HG03521 (cell line): ENCODE data around the gene PNPLA8.
A peak's percentile ranks its signal among the peaks of the same experiment; 100 is the strongest.
"Not testable (repeated sequence)": the region's sequence is repeated elsewhere in the genome, so short reads cannot be mapped to it uniquely, and the experiment has no call there.

Experiments used
- ATAC-seq: cut with Tn5 transposase; IDR thresholded peaks from one replicate; pipeline ENCODE4 v1.9.1; 2021; ENCODE audit warnings: mild to moderate bottlenecking, moderate library complexity; ENCODE audit not compliant: unreplicated experiment

PNPLA8 gene

DNA sequence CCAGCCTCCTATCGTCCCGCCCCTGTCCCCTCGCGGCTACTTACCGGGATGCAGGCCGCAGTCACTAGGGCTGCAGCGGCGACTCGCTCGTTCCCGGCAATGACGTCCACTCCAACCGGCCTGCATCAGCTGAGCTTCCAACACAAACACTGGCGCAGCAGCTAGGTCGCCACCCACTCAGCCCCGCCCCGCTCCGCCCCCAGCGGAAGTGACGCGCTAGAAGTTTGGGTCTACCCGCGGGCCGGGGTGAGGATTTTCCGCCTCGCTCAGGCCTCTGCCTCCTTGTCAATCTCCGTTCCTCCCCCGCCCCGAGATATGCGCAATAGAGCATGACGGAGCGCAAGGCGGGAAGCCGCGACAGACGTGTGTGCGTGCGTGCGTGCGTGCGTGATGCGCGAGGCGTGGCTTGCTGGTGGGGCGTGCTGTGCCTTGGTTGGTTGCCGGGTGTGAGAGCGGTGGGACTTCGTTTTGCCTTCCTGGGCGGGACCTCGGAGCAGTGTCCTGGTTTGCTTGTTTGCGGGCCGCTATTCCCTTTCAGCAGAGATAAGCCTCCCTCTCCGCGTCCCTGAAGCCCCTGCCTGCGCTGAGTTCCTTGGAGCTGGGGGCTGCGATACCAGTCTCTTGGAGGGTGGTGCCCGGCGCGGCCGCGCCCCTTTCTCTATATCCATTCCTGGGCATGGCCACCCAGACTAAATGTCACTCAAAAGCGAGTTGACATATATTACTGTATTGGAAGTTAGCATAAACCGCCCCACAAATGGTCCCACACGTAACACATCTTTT is at the start of gene PNPLA8:
TSS of gene PNPLA8 (minus strand) at position 151 of the 783 bp plus-strand sequence. CDS start 10,644 bp downstream, outside the sequence.
- peak; percentile 90 for ATAC-seq

GRCh38 chr7:108575156-108575555 is 49.2 kb upstream of the PNPLA8 start:
- ATAC-seq, result no peak

DNA sequence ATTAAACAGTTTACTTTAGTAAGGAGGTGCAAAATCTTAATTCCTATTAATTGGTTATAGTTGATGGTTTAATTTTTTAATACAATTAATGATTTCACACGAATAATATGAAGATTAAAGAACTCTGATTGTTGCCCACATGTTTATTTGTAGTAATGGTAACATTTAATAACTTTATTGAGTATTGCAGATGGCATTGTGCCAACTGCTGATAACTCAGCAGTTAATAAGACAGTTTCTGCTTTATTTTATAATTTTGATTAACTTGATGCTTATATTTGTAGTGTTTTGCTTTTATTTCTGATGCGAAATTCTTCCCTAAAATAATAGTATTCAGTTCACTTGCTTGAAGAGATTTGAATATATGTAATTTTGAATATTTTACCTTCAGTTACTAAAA is 46.5 kb upstream of the PNPLA8 start:
- no peak for ATAC-seq

- ATAC-seq, result peak; percentile 14
Measured at GRCh38 chr7:108570146-108570755, 44.3 kb upstream of the PNPLA8 start.

DNA sequence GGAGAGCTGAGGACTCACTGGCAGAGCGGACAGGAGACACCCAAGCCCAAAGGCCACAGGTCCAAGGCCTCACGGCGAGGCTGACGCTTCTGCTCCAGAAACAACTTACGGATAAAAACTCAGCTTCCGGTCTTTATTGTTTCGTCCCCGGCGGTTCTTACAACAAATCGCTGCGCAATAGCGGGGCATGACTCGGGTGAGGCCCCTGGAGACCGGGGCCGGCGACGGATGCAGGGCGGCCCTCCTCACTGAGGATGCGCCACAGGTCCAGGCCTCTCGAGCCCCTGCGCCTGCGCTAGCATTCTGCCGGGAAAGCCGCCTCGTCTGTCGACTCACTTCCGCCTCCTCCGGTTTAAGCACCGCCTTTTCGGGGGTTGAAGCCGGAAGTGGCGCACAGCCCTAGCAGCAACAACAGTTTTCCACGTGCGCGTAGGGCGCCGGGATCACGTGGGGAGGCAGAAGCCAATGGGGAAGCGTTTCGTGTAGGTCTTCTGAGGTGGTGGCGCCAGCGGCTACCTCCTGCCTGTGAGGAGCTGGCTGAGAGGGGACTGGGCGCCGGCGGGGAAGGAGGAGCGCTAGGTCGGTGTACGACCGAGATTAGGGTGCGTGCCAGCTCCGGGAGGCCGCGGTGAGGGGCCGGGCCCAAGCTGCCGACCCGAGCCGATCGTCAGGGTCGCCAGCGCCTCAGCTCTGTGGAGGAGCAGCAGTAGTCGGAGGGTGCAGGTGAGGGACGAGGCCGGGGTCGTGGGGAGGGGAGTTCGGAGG is 43.6 kb upstream of the PNPLA8 start, which contains the start of the genes DNAJB9 and THAP5:
TSS of gene DNAJB9 (plus strand) at position 494 of the 765 bp plus-strand sequence. CDS start 1,853 bp downstream, outside the sequence.
TSS of gene THAP5 (minus strand) at position 326 of the 765 bp plus-strand sequence. CDS start at position 189, 137 bp downstream.
- peak; percentile 95 for ATAC-seq

DNA sequence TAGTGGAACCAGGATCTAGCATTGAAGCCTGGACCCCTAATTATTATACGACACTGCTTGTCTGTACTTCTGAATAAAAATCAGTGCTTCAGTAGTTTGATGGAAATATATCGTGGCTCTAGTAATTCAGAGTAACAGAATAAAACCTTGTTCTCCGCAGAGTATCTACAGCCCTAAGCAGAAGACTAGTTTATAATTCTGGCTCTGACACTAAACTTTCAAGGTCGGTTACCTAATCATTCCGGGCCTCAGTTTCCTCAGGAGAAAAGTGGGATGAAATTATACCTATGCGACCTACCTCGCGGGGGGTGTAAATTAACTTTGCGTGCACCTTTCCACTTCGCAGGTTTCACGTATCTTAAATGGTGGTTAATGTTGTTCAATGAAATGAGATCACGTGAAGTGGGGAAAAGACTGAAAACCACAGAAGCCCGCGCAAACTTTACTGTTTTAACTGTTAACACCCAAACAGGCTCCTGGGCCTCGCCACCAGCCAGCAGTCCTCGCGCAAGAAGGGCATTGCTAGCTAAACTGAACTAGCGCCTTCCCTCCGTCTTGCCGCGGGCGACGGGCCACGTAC is 43.0 kb upstream of the PNPLA8 start:
- no peak for ATAC-seq

DNA sequence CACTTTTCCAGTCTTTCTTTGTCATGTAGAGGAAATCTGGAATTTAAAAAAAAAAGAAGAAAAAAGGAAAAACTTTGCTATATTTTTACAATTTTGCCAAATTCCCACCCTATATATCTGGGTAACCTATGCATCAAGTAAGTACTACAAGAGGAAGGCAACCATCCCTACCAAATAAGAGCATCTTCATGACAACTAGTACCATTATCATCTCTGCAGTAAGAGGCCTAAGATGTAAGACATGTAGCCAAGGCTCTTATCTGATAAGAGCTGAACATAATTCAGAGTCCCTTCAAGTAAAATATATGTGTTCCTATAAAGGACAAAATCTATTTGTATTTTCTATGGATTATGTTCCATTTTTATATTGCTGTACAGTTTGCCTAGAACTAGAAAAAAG is 40.1 kb upstream of the PNPLA8 start:
- no peak for ATAC-seq

DNA sequence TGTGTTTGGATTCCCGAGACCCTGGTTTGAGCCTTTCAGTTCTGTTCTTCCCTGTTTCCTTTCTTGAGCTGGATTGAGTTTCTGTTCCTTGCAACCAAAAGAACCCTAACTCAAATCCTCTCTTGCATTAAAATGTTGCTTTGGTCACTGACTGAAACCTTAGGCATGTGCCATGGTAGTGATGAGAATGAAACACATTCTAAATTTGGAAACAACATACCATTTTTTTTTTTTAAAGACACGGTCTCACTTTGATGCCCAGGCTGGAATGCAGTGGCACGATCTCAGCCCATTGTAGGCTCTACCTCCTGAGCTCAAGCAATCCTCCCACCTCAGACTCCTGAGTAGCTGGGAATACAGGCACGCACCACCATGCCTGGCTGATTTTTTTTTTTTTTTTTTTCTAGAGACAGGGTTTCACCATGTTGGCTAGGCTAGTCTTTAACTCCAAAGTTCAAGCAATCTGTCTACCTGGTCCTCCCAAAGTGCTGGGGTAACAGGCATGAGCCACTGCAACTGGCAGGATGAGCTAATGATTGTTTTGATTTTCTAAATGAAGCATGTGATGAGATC is 35.2 kb upstream of the PNPLA8 start:
- no peak for ATAC-seq

DNA sequence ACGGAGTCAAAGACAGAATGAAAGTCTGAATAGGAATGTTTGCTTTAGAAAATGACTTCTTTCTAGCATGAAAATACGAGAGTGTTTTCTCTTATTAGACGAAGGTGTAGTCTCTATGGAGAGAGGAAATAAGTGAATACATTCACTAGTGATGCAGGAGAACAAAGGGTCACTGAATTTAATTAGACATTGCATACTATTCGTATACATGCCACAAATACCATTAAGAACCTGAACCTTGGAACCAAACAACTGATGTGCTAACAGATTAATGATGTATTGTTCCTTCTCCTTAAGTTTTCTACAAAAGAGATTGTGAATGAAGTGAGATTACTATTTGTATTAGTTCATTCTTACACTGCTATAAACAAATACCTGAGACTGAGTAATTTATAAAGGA is 33.3 kb upstream of the PNPLA8 start:
- no peak for ATAC-seq

DNA sequence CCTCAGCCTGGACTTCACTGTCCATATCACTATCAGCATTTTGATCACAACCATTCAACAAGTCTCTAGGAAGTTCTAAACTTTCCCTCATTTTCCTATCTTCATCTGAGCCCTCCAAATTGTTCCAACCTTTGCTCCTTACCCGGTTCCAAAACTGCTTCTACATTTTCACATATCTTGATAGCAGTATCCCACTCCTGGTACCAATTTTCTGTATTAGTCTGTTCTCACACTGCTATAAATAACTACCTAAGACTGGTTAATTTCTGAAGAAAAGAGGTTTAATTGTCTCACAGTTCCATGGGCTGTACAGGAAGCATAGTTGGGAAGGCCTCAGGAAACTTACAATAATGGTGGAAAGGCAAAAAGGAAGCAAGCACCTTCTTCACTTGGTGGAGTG is 31.7 kb upstream of the PNPLA8 start:
- no peak for ATAC-seq

- ATAC-seq, result no peak
Measured at GRCh38 chr7:108557191-108557590, 31.3 kb upstream of the PNPLA8 start.

DNA sequence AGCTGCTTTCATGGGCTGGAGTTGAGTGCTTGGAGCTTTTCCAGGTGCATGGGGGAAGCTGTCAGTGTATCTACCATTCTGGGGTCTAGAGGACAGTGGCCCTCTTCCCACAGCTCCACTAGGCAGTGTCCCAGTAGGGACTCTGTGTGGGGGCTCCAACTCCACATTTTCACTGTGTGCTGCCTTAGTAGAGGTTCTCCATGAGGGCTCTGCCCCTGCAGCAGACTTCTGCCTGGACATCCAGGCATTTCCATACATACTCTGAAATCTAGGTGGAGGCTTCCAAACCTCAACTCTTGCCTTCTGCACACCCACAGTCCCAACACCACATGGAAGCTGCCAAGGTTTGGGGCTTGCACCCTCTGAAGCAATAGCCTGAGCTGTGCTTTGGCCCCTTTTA is 30.7 kb upstream of the PNPLA8 start:
- ATAC-seq, result not testable (repeated sequence)

- not testable (repeated sequence) for ATAC-seq
Measured at GRCh38 chr7:108548141-108548896, 22.4 kb upstream of the PNPLA8 start.

DNA sequence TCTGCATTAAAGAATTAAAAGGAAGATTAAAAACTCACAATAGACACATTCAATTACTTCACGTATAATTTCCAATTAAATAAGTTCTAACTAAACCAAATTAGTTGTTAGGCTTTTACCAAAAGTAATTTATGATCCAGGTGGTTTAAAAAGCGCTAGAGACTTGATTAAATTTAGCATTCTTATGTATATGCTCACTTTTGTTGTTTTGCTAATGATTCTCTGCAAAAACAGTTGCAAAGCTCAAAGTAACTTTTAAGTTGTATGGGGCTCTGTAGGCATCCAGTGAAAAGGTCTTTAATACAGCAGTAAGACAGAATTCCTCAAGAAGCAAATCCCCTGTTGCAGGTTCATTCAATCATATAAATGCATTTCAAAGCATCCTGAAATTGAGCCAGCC is 15.5 kb upstream of the PNPLA8 start:
- ATAC-seq, result no peak

DNA sequence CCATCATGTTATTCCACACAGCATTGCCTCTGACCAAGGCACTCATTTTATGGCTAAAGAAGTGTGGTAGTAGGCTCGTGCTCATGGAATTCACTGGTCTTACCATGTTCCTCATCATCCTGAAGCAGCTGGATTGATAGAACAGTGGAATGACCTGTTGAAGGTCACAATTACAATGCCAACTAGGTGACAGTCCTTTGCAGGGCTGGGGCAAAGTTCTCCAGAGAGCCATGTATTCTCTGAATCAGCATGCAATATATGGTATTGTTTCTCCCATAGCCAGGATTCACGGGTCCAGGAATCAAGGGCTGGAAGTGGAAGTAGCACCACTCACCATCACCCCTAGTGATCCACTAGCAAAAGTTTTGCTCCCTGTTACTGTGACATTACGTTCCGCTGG is 12.8 kb upstream of the PNPLA8 start:
- not testable (repeated sequence) for ATAC-seq

DNA sequence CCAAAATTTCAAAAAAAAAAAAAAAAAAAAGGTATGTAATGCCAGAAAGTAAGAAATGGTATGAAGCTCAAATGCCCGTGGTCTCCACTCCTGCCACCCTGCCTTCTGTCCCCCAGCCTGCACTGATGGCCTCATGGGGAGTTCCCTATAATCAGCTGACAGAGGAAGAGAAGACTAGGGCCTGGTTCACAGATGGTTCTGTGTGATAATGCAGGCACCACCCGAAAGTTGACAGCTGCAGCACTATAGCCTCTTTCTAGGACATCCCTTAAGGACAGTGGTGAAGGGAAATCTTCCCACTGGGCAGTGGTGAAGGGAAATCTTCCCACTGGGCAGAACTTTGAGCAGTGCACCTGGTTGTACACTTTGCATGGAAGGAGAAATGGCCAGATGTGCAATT is 12.3 kb upstream of the PNPLA8 start:
- ATAC-seq, result not testable (repeated sequence)

GRCh38 chr7:108537229-108537628 is 11.3 kb upstream of the PNPLA8 start:
- no peak for ATAC-seq

DNA sequence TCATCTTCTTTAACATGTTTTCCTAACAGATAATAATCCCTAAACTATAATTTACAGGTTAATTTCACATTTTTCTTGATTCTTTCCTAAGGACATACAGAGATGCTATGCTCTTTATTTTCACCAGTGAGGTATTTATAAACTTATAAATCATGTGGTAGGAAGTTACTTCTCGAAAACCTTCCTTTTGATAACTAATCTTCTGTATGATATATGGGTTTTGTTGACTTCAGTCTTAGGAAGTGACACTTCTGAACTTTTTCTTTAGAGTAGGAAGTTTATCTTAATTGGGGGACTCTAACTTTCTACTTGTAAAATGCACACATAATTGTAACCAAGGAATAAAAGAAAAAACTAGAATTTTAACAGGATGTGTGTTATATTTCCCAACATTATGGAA is 9.8 kb upstream of the PNPLA8 start:
- no peak for ATAC-seq

- no peak for ATAC-seq
Measured at GRCh38 chr7:108535257-108535656, 9.3 kb upstream of the PNPLA8 start.

GRCh38 chr7:108533712-108534111 is 7.8 kb upstream of the PNPLA8 start:
- ATAC-seq, result no peak
